ENCODE data around the gene AGPAT3.

GRCh38 chr21:43921979-43922945 lies 57.2 kb downstream of the AGPAT3 start:
- TF ChIP-seq CTCF (conservative IDR thresholded peaks at IDR 0.05 in 1 of 2, IDR thresholded peaks at IDR 0.05 in 1 of 2; ENCODE audit: low read depth in 1 of 2, low read length in 2 of 2) (no peak), EZH2 (IDR thresholded peaks at IDR 0.05; ENCODE audit: low read length, missing control alignments) (no peak)
